ENCODE data around the gene PDLIM3. TPM values are rescaled to one million over a fixed set of nuclear protein-coding genes. Genes with fewer than 3 reads are reported as not detected.

The PDLIM3 gene
- total and polyA plus RNA-seq, 9 of the 15 experiments (the other 6 are each of a cell fraction or from before 2014, with no cell fraction given) = 0.06 TPM; not detected in 8

- no peaks in the 10 kb centered on the region for H3K36me3 ChIP-seq (ENCODE audit: control insufficient read depth, insufficient read depth, low read length)
- ChIA-PET CTCF (ENCODE audit: low intra/inter-chr PET ratio) (no interaction called here), POLR2A (interaction anchor here (0.7 kb wide), 1 partner anchor 211 kb away, joined by 3 read pairs; no protein-coding TSS in a partner anchor)
- in situ Hi-C loops (cut with MboI) (no loop called here), intact Hi-C loops (cut with micrococcal nuclease) (no loop called here)
- H3K79me2 ChIP-seq (ENCODE audit: control insufficient read depth, insufficient read depth, low read length) = no peaks in the 10 kb centered on the region
- no peaks in the 10 kb centered on the region for H4K20me1 ChIP-seq (replicated peaks; ENCODE audit: control insufficient read depth, insufficient read depth, low read length)
- 33% methylated on average over 2 of the region's 3 CpGs for WGBS (ENCODE audit: insufficient coverage, low coverage, missing lambda C conversion rate)
- DNase-seq (ENCODE audit: extremely low read depth in 1 of 4, low spot score in 3 of 4) (no peak), FAIRE-seq (no peak), ATAC-seq (no peak)
- no peak overlapping the region for H3K9ac ChIP-seq (ENCODE audit: insufficient read depth in 1 of 2, low read depth in 2 of 2, low read length in 2 of 2)
- peaks cover 0 to 15% of the 10 kb centered on the region in 2 experiments; a peak in 4 of 5 replicates for H3K4me1 ChIP-seq (replicated peaks in 1 of 2; ENCODE audit: control insufficient read depth in 2 of 2, insufficient read depth in 2 of 2, low read length in 2 of 2)
- no peaks in the 10 kb centered on the region for H3K9me3 ChIP-seq (replicated peaks; ENCODE audit: control insufficient read depth, insufficient read depth, low read depth, low read length)
- BruUV-seq (replicated peaks) = no TSS peak
- H2AFZ ChIP-seq (ENCODE audit: low read depth, low read length) = no peak overlapping the region
- peaks cover 0 to 4% of the 10 kb centered on the region in 2 experiments; a peak in 1 of 5 replicates for H3K27me3 ChIP-seq (ENCODE audit: control insufficient read depth in 2 of 2, insufficient read depth in 2 of 2, low read length in 2 of 2)
- no peak overlapping the region for H3K27ac ChIP-seq (ENCODE audit: extremely low read depth, low read depth, low read length)
- no peak for TF ChIP-seq FOXP1 (CRISPR knock-in tag; IDR thresholded peaks at IDR 0.05)
- no peak for TF ChIP-seq SRSF3 (IDR thresholded peaks at IDR 0.05; ENCODE audit: insufficient read depth, low read length)
- TF ChIP-seq MAFG (tag; conservative IDR thresholded peaks at IDR 0.05) = no peak
- no peak for TF ChIP-seq PTRF (tag; IDR thresholded peaks at IDR 0.05)
- TF ChIP-seq PHTF2 (CRISPR knock-in tag; IDR thresholded peaks at IDR 0.05) = no peak
- TF ChIP-seq E4F1 (CRISPR knock-in tag; IDR thresholded peaks at IDR 0.05; ENCODE audit: borderline replicate concordance) = no peak
- H3K4me3 ChIP-seq = no peak overlapping the region
- H3K9me1 ChIP-seq (ENCODE audit: control insufficient read depth, insufficient read depth, low read length) = no peaks in the 10 kb centered on the region
- H3K4me2 ChIP-seq (ENCODE audit: insufficient read depth, low read length) = no peak overlapping the region
Measured at GRCh38 chr4:185565696-185566095, 30.4 kb upstream of the PDLIM3 start.

Measured in K562 (cell line).